ENCODE data around the gene GRM5. TPM values are rescaled to one million over a fixed set of nuclear protein-coding genes. Genes with fewer than 3 reads are reported as not detected.

GRM5 gene
- total RNA-seq, 1 experiment from 2014 or later: not detected

DNA sequence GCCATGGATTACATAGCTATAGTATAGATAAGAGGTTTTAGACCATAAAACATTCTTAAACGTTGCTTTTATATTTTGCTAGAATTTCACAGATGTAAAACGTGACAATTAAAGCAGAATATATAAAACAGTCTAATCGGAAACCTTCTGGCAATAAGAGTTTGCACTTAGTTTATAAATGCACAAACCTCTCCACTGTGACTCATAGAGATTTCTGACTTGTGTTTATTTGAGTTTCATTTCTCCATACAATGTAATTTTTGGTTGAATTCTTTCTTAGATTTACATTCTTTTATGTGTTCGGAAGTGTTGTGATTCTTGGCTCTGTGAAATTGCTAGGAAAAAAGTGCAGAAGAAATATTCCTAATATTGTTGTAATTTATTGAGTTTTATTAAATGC, 439.6 kb downstream of the GRM5 start:
- Histone ChIP-seq H3K4me1 (replicated peaks) (no peaks in the 10 kb centered on the region), H3K4me3 (no peak overlapping the region), H3K27me3 (replicated peaks) (no peaks in the 10 kb centered on the region), H3K27ac (no peak overlapping the region), H3K36me3 (no peaks in the 10 kb centered on the region), H3K9me3 (replicated peaks) (no peaks in the 10 kb centered on the region)
- DNase-seq (ENCODE audit: low read depth in 1 of 2, low spot score in 2 of 2): no peak

DNA sequence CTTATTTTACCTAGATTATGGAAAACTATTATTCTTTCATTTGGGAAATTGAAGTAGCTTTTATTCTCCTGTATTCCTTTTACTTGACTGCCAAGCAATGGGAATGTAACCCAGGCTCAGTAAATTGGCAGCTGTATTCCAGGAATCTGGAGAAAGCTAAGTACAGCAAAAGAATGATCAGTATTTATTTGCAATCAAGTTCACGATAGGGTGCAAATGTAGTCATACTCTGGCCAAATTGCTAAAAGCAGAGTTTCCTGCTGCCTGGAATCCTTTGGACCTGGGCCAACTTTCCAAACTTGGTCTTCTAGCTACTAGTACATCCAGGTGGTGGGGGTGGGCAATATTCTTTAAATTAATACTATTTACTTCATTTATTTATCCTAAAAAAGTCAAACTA, 442.3 kb downstream of the GRM5 start:
- no peak overlapping the region for H3K4me3 ChIP-seq
- H3K36me3 ChIP-seq: no peaks in the 10 kb centered on the region
- H3K9me3 ChIP-seq (replicated peaks): no peaks in the 10 kb centered on the region
- H3K27ac ChIP-seq: no peak overlapping the region
- H3K27me3 ChIP-seq (replicated peaks): no peaks in the 10 kb centered on the region
- DNase-seq (ENCODE audit: low read depth in 1 of 2, low spot score in 2 of 2): no peak
- no peaks in the 10 kb centered on the region for H3K4me1 ChIP-seq (replicated peaks)

DNA sequence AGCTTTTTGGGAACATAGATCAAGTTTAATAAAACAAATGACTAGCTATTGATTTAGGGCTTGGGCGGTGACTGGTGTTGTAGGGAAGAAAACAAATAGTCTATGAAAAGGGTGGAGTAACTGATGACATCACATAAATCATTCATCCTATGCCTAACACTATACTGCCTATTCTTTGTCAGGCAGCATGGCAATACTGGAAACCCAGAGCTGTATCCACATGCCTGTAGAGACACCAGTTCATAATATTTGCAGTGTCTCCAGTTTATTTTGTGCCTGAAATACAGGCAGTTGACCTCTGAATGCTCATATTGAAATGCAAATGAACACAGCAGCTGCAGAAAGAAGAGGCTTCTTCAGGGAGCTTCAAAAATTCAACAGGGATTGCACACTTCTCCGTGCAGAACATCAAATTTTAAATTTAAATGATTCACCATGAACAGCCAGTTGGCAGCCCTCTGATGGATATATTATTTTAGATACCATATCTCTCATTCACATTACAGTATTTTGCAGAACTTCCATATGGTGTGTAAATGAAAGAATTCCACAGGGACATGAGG, 445.1 kb downstream of the GRM5 start:
- DNase-seq (ENCODE audit: low read depth in 1 of 2, low spot score in 2 of 2): no peak
- Histone ChIP-seq H3K27ac (no peak overlapping the region), H3K9me3 (replicated peaks) (no peaks in the 10 kb centered on the region), H3K4me1 (replicated peaks) (no peaks in the 10 kb centered on the region), H3K27me3 (replicated peaks) (no peaks in the 10 kb centered on the region), H3K4me3 (no peak overlapping the region), H3K36me3 (no peaks in the 10 kb centered on the region)

DNA sequence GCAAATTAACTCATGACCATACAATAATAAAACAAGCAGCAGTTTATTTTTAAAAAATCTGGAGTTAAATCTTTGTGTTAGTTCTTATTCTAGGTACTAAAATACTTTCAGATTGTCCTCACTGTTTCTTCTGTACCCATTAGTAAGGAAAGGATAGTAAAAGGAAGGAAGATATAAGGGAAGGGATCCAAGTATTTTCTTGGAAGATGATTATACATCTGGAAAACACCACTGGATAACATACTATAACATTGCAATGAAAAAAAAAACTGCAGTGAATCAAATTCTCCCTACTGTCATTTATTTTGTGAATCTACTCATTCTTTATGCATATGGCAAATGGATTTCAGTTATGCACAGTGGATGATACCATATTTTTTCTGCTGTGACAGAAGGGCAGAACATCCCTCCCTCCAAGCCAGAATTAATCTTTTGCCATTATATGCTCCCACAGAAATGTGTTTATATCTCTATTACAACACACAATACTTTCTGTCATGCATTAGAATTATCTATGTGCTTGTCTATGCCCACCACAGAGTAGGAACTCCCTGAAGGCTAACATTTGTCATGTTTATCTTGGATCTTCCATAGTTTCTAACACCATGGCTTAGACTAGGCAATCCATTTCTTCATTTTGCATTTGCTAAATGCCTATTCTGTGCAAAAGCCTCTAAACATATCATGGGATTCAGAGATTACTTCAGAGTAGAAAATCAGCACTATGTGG, 446.0 kb downstream of the GRM5 start:
- Histone ChIP-seq H3K4me3 (no peak overlapping the region), H3K27ac (no peak overlapping the region), H3K4me1 (replicated peaks) (no peaks in the 10 kb centered on the region), H3K9me3 (replicated peaks) (no peaks in the 10 kb centered on the region), H3K36me3 (no peaks in the 10 kb centered on the region), H3K27me3 (replicated peaks) (no peaks in the 10 kb centered on the region)
- DNase-seq (ENCODE audit: low read depth in 1 of 2, low spot score in 2 of 2): no peak

DNA sequence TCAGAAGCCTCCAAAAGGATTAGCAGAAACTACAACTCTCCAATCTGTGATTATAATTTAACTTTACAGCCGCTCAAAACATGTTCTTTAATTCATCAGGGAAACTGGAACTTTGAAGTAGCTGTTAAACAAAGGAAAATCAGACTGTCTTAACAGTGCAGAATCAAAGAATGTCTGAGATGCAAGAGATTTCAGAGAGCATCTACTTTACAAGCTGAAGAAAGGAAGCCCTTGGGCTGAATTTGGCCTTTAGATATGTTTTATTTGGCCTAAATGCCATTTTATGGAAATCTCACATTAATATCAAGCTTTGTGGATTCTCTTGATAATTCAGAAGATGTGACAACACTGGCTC, 446.7 kb downstream of the GRM5 start:
- no peak for DNase-seq (ENCODE audit: low read depth in 1 of 2, low spot score in 2 of 2)
- no peaks in the 10 kb centered on the region for H3K9me3 ChIP-seq (replicated peaks)
- no peaks in the 10 kb centered on the region for H3K36me3 ChIP-seq
- H3K27me3 ChIP-seq (replicated peaks): no peaks in the 10 kb centered on the region
- H3K4me1 ChIP-seq (replicated peaks): no peaks in the 10 kb centered on the region
- no peak overlapping the region for H3K4me3 ChIP-seq
- H3K27ac ChIP-seq: no peak overlapping the region

DNA sequence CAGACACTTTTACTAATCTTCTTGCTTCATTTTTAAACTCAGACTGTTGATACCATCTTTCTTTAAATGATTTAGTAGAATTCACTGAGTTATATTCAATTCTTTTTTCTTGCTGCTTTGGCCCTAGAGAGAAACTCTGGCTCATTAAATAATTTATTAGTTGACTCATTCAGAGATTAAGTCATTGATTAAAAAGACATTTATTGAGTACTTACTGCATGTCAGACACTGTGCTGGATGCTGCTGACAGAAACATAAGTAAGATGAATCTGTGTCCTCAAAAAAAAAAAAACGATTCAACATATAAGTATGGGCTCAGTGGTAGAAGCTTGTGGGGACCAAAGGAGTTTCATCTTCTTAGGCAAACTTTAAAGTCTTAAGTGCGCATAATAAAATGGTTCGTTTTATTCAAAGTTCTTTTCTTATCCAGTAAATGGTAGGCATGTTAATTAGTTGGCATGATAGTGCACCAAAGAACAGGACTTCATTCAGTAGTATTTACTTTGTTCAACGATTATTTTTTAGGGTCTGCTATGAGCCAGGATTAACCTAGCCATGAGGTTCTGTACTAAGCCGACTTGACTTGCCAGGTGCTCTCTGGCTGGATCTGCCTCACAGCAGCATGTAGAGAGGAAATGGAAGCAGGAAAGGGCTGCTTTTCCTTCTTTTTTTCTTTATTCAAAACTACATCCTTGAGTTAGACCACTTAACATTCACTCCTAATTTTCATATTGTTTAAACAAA, 447.3 kb downstream of the GRM5 start:
- H3K9me3 ChIP-seq (replicated peaks): no peaks in the 10 kb centered on the region
- H3K36me3 ChIP-seq: no peaks in the 10 kb centered on the region
- DNase-seq (ENCODE audit: low read depth in 1 of 2, low spot score in 2 of 2): no peak
- no peak overlapping the region for H3K27ac ChIP-seq
- no peaks in the 10 kb centered on the region for H3K4me1 ChIP-seq (replicated peaks)
- H3K4me3 ChIP-seq: no peak overlapping the region
- H3K27me3 ChIP-seq (replicated peaks): no peaks in the 10 kb centered on the region

DNA sequence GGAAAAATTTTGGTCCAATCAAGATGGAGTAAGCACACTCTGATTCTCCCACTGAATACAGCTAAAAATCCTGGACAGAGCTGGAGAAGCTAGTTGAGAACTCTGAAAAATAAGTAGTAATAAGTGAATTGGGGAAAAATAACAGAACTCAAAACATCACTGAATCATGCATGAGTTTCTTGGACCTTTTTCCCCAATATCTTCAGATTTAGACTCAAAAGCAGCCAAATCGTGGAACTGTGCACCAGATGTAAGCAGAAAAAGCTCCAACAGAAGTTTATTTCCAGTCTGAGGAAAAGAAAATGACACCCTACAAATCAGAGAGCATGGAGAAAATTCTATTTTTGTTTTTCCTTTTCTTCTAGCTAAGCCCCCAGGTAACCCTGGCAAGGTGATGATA, 448.6 kb downstream of the GRM5 start:
- no peaks in the 10 kb centered on the region for H3K9me3 ChIP-seq (replicated peaks)
- H3K4me3 ChIP-seq: no peak overlapping the region
- no peak for DNase-seq (ENCODE audit: low read depth in 1 of 2, low spot score in 2 of 2)
- no peaks in the 10 kb centered on the region for H3K36me3 ChIP-seq
- no peaks in the 10 kb centered on the region for H3K4me1 ChIP-seq (replicated peaks)
- H3K27me3 ChIP-seq (replicated peaks): no peaks in the 10 kb centered on the region
- no peak overlapping the region for H3K27ac ChIP-seq

DNA sequence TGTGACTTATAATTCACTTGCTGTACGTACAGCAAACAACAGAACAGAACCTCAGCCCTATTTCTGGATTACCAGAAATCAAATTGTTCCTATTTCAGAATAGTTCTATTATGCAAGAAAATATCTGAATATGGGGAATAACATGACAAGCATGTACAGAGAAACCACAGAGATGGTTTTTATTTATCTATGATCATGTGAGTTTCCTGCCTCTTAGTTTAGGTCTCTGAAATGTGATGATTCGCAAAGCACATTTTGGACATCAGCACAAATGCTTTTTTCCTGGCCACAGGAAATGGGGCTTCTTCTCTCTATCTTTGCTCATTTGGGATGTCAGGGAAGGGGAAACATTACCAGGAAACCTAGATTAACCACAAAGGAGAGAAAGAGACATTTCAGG, 461.5 kb downstream of the GRM5 start:
- H3K27ac ChIP-seq: no peak overlapping the region
- H3K4me3 ChIP-seq: no peak overlapping the region

DNA sequence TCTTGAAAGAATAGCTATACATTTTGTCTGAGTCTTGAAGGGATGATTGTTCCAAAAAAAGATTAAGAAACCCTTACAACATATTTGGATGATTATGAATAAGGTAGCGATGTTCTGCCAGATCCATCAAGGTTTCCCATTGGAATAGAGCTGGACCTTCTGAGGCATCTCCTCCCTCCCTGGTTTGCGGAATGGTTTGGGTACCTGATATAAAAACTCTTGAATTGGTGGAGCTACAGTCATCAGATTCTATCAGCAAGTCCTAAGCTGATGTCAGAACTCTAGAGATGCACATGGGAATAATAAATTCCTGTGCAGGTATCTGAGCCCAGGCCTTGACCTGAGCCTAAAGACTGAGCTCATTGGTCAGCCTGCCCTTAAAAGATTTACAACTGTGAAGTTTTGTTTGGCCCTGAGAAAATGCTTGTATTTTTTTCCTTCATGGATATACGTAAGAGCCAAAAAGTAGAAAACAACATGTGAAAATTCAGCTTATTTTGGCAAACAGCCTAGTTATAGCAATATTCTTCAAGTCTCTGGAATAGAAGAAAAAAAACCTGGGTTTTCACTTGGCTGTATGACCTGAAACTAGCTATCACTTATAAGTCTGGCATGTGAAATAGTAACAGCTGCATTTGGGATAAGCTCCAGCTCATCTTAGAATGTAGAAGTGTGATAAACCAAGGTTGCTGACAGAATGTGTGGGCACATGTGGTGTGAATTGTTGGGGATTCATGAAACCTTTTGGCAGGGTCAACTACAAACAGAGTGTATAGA, 462.5 kb downstream of the GRM5 start:
- H3K27ac ChIP-seq: no peak overlapping the region
- no peak overlapping the region for H3K4me3 ChIP-seq
- DNase-seq (ENCODE audit: low read depth in 1 of 2, low spot score in 2 of 2): no peak
- no peaks in the 10 kb centered on the region for H3K27me3 ChIP-seq (replicated peaks)
- no peaks in the 10 kb centered on the region for H3K36me3 ChIP-seq
- H3K9me3 ChIP-seq (replicated peaks): no peaks in the 10 kb centered on the region
- H3K4me1 ChIP-seq (replicated peaks): no peaks in the 10 kb centered on the region

More for the DNA sequence above, 461.5 kb downstream of the GRM5 start:
- H3K9me3 ChIP-seq (replicated peaks): no peaks in the 10 kb centered on the region
- H3K4me1 ChIP-seq (replicated peaks): no peaks in the 10 kb centered on the region
- H3K27me3 ChIP-seq (replicated peaks): no peaks in the 10 kb centered on the region
- DNase-seq (ENCODE audit: low read depth in 1 of 2, low spot score in 2 of 2): no peak
- no peaks in the 10 kb centered on the region for H3K36me3 ChIP-seq

DNA sequence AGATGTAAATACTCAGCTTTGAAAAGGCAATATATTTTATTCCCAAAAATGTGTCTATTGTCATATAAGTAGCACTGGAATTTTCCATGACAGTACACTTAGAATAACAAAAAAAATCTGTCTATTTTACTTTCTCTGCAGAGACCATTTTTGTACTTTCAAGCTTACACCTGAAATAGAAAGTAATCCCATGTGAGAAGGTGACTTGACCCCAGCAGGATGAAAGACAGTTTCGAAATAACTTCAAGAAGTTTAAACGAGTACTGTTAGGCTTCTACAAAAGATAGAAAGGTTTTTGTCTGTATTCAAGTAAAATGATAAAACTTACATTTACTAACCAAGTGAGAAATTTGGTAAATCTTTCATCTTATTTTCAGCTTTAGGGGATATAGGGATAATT, 468.4 kb downstream of the GRM5 start:
- H3K4me3 ChIP-seq: no peak overlapping the region
- no peak for DNase-seq (ENCODE audit: low read depth in 1 of 2, low spot score in 2 of 2)
- H3K9me3 ChIP-seq (replicated peaks): no peaks in the 10 kb centered on the region
- no peaks in the 10 kb centered on the region for H3K36me3 ChIP-seq
- H3K4me1 ChIP-seq (replicated peaks): no peaks in the 10 kb centered on the region
- H3K27ac ChIP-seq: no peak overlapping the region
- H3K27me3 ChIP-seq (replicated peaks): no peaks in the 10 kb centered on the region

DNA sequence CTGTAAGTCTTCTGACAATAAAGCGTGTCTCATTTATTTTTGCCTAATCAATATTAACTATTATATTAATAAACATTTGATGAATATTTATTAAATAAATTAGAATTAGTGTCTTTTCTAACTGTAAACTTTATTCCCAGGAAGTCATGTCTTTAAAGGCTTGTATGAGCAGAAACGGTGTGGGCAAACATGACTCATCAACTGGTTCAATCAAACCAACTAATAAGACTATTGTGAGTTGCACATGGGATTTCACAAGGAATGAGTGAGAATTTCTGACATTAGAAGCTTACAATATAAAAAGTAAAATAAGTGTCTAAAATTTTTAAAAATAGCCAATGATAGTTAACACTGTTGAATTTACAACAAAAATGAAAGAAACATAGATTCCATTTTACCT, 469.0 kb downstream of the GRM5 start:
- DNase-seq (ENCODE audit: low read depth in 1 of 2, low spot score in 2 of 2): no peak
- H3K27me3 ChIP-seq (replicated peaks): no peaks in the 10 kb centered on the region
- H3K4me3 ChIP-seq: no peak overlapping the region
- no peaks in the 10 kb centered on the region for H3K4me1 ChIP-seq (replicated peaks)
- no peaks in the 10 kb centered on the region for H3K9me3 ChIP-seq (replicated peaks)
- no peaks in the 10 kb centered on the region for H3K36me3 ChIP-seq
- no peak overlapping the region for H3K27ac ChIP-seq

DNA sequence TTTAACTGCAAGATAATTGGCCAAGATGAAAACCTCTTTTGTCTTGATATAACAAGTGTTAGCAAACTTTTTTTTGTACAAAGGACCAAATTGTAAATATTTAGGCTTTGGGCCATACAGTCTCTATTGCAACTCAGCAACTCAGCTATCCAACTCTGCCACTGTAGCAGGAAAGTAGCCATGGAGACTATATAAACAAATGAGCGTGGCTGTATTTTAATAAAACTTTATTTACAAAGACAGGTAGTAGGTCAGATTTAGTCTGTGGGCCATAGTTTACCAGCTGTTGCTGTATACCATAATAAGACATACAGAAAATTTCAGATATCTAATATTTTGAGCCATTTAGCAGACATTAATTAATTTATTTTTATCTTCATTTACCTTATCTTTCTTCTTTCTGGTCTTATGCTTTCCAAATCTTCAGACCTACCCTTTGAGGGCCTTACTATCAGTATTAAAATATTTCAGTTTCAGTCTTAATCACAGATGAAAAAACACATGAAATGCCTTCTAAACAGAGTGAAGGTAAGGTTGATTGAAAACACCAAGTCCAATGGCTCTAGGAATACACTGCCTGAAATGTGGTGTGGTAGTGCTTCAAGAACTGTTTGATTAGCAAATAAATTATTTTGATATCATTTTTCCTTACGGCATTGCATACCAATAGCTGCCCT, 471.4 kb downstream of the GRM5 start:
- Histone ChIP-seq H3K36me3 (no peaks in the 10 kb centered on the region), H3K27me3 (replicated peaks) (no peaks in the 10 kb centered on the region), H3K27ac (no peak overlapping the region), H3K4me1 (replicated peaks) (no peaks in the 10 kb centered on the region), H3K4me3 (no peak overlapping the region), H3K9me3 (replicated peaks) (no peaks in the 10 kb centered on the region)
- DNase-seq (ENCODE audit: low read depth in 1 of 2, low spot score in 2 of 2): no peak

DNA sequence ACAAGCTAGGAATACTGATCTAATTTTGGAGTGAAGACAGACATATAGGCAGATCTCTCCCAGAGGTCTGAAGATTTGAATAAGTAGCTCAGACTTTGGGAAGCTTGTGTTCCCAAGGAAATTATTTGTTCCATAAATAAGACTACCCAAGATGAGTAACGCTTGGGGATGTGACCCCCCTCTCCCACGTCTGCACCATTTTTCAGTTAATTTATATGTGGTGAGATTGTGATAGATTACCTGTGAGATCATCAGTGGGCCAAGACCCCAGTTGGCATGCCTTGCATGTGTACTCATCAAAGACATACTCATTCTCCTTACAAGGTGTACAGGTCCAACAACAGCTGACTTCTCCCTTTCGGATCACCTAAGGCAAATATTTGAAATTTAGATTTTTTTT, 475.4 kb downstream of the GRM5 start:
- Histone ChIP-seq H3K4me3 (no peak overlapping the region), H3K36me3 (no peaks in the 10 kb centered on the region), H3K4me1 (replicated peaks) (no peaks in the 10 kb centered on the region), H3K27ac (no peak overlapping the region), H3K27me3 (replicated peaks) (no peaks in the 10 kb centered on the region), H3K9me3 (replicated peaks) (no peaks in the 10 kb centered on the region)
- DNase-seq (ENCODE audit: low read depth in 1 of 2, low spot score in 2 of 2): no peak
